NK-92 treated with Interleukin-12 subunit alpha and Interleukin-12 subunit beta, amount 100 ng/mL, for 24 hours (cell line): ENCODE measurements around the gene PRCC.

Experiments
- DNase-seq: peaks from one replicate; lab custom pipeline; 2025; lab: John Stamatoyannopoulos, UW

PRCC gene

DNA sequence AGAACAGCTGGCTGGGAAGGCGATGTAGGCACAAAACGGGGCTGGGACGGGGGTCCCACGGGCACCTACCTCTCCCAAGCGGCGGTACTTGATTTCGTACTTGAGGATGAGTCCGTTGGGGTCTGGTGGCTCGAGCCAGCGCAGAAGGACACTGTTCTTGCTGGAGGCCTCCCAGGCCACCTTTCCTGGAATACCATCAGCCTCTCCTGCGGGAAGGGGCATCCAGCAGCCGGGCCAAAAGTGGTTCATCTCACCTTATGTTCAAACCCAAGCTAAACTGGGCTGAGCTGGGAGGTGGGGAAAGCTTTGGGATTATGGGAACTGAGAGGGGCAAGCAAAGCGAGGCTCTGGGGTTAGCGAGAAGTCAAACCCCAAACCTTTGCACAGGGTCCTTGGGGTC is 77.3 kb downstream of the PRCC start:
- no peak for DNase-seq

DNA sequence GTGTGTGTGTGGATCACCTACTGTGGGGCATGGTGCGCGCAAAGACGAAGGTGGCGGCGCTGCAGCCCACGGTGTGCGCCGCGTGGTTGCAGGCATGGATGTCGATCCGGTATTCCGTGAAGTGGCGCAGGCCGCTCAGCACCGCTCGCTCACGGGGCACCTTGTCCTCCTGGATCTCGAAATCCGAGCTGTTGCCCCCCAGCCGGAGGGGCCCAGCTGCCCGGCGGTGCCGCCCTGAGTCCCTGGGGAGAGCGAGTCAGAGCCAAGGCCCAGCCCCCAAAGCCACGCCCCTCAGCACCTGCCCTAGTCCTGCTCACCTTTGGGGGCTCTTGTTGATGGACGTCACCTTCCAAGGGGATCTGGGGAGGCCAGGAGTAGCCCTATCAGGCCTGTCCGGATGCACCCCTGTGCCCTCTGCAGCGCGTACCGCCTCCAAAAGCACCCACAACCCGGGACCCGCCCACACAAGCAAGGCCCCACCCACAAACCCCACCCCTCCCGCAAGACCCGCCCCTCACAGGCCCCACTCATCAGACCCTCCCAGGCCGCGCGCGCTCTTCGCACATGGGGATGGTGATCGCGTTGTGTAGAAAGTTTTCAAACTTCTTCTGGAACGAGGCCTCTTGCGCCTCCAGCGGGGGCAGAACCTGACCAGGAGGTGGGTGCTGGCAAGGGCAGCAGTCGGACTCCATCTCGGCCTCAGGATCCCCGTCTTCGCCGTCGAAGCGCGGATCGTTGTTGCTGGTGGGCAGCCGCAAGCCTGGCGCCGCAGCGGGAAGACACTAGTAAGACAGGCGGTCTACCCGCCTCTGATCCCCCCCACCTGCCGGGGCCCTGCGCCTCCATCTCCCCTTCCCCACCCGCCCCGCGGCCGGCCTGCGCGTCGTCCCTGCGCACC is 78.0 kb downstream of the PRCC start:
- no peak for DNase-seq

DNA sequence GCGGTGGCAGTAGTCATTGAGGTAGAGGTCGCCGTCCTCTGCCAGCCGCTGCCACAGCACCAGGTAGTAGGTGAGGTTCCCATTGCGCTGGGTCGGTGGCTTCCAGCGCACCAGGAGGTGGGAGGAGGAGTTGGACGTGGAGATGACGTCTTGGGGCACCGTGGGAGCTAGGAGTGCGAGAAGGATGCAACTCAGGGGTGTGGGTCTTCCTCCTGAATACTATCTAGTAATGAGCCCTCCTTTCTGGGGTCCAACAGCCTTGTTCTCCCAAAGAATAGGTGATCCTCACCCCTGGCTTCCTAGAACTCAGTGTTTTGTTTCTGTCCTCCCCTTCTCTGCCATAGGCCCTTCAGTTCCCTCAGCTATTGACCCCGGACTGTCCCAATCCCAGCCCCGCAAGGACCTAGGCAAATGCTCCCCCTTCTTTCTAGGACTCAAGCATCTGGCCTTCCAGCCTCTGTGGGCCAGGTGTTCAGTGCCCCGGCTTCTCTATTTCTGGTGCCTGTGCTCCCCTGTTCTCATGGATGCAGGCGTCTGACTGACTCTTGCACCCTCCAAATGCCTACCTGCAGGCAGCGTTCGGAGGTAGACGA is 78.7 kb downstream of the PRCC start:
- no peak for DNase-seq

DNA sequence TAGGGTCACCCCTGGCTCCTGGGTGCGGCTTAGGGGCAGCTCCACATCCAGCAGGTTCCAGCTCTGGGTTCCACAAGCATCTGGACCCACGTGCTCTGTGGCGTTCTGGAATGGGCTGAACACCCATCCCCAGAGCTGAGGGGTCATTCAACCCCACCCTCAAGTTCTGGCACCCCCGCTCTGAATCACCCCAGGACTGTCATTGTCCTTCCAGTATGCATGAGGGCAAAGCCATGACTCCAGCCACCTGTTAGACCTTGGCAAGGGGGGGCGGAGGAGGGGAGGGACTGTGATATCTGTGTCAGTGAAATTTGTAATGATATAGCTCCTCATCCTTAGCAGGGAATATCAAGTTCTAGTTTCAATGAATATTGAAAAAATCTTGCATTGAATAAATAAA is 79.3 kb downstream of the PRCC start:
- no peak for DNase-seq

DNA sequence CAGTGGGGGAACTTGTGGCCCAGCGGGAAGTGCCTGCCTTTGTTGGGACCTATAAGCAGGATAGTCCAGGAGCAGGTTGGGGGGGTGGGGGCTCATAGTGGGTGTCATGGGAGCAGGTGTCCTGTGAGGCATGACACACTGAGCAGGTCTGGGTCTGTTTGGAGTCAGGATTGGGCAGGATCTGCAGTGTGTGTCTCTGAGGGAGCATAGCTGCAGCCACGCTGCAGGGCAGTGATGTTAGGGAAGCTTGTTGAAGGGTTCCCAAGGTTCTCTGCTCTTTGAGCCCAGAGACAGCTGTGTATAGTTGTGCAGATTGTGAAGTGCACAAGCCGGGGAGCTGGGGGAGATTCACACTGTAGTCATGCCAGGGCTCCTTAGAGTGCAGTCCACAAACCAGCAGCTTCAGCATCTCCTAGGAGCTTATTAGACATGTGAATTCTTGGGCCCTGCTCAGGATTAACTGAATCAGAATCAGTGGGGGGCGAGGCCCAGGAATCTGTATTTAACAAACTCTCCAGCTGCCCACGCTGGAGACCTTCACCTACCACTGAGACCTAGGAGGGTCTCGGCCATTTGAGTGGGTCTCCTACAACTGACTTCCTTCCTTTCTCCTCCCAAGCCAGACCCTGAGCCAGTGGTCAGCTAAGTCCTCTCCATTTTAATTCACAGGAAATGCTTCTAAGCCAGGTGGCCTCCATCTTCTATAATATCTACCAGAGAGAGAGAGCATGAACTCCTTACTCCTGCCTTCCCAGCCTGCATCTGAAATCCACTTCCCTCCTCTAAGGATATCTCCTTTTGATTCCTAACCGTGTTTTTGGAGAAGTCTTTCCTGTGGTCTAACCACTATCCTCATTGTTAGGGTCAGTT is 80.5 kb downstream of the PRCC start:
- no peak for DNase-seq

DNA sequence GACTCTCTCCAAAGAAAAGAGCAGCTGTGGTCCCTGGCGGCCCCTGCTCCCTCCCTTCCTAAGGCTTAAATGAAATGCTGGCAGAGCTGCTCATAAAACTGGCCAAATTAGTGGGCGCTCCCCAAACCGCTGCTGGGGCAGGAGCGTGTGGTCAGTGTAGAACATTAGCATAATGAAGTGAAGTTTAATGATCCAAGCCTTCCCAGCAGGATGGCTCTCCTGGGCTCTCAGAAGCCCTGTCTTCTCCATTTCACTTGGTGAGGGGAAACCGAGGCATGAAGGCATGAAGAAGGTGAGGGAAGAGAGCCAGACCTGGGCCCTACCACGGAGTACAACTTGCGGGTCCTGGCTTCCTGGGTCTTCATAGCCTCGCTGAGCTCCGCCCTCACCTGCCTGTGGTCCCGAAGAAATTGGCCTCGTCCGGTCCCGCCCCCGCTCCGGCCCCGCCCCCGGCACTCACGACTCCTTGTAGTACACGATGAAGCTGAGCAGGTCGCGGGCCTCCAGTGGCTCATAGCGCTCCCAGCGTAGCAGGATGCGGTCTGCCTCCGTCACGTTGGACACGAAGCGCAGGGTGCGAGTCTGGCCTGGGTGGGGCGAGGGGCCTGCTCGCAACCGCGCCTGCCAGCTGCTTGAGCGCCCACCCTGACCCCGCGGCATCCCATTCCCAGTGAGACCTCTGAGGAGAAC is 81.3 kb downstream of the PRCC start:
- DNase-seq = no peak

DNA sequence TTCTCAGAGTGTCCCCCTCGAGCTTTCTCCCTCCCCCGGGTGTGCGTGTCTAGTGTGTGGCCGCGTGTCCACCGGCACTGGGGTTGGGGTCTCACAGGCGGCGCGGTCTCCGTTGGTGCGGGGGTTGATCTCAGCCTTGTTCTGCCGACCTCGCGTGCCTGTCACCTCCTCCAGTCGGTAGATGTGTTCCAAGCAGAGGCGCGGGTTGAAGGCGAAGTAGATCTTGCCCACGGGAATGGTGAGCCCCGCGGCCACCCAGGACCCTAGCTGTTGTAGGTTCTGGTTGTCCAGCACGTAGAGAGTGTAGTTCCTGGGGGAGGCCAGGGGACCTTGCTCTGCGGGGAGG is 81.8 kb downstream of the PRCC start:
- DNase-seq = no peak
